Lower leg skin (tissue), 3 donors: ENCODE results near the gene MINDY4.

Experiments
- POLR2A ChIP-seq, 2 donors: fragments of 450-650 bp; IDR thresholded peaks; one replicate each; pipeline ENCODE4 v1.6.1; 2016 to 2017; ENCODE audit warnings: antibody characterized with exemption in 2 of 2, mild to moderate bottlenecking in 1 of 2, moderate library complexity in 1 of 2
- TF ChIP-seq, protein P1 (sequence below), 3 donors: fragments of 450-650 bp; IDR thresholded peaks; one replicate each; pipeline ENCODE4 v1.5.1; 2016; ENCODE audit warnings: antibody characterized with exemption in 3 of 3, mild to moderate bottlenecking in 3 of 3, moderate library complexity in 2 of 3

DNA sequence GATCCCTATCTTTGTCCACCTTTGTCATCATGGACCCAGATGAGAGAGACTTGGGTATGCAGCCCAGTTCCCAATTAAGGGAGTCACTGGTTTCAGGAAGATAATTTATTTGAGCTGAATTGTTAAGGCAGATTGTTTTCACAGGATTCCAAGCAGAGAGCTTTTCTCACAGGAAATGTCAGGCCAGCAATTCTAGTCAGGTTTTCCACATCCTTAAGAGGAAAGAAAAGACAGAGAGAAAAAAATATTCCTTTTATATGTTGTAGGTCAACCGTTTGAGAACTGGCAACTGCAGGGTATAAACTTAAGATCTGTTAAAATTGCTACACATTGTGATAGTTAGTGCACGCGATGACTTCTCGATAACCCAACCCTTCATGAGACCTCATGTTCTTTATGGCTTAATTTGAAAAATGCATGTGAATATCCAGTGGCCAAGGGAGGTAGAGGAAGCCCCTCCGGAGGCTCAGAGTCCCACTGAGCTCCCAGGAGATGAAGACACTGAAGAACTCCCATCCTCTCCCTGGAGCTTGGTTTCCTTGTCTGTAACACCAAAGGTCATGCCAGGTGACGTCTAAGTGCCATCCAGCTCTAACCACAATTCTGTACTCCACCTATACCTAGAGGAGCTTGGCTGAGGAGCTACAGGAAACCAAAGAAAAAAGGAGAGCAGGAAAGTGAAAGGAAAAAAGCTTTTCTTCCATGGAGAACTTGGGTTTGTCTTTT is 45.6 kb downstream of the MINDY4 start:
- TF ChIP-seq POLR2A (IDR thresholded peaks at IDR 0.05) = no peak
- TF ChIP-seq, protein P1, sequence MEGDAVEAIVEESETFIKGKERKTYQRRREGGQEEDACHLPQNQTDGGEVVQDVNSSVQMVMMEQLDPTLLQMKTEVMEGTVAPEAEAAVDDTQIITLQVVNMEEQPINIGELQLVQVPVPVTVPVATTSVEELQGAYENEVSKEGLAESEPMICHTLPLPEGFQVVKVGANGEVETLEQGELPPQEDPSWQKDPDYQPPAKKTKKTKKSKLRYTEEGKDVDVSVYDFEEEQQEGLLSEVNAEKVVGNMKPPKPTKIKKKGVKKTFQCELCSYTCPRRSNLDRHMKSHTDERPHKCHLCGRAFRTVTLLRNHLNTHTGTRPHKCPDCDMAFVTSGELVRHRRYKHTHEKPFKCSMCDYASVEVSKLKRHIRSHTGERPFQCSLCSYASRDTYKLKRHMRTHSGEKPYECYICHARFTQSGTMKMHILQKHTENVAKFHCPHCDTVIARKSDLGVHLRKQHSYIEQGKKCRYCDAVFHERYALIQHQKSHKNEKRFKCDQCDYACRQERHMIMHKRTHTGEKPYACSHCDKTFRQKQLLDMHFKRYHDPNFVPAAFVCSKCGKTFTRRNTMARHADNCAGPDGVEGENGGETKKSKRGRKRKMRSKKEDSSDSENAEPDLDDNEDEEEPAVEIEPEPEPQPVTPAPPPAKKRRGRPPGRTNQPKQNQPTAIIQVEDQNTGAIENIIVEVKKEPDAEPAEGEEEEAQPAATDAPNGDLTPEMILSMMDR (IDR thresholded peaks at IDR 0.05) = no peak
